SKM-1 treated with dmso at 0.1 percent for 144 hours (cell line): ENCODE data around the gene MX1.

Experiments used
- DNase-seq: peaks from one replicate; lab custom pipeline; 2025; ENCODE audit not compliant: unreplicated experiment; lab: John Stamatoyannopoulos, UW

Gene MX1

GRCh38 chr21:41431788-41432548, 5.9 kb downstream of the MX1 start:
- DNase-seq = no peak

GRCh38 chr21:41432562-41433460, 6.8 kb downstream of the MX1 start:
- no peak for DNase-seq

- DNase-seq = no peak
Measured at GRCh38 chr21:41433566-41433965, 7.5 kb downstream of the MX1 start.

GRCh38 chr21:41435706-41436105, 9.7 kb downstream of the MX1 start:
- no peak for DNase-seq

- no peak for DNase-seq
Measured at GRCh38 chr21:41437729-41438128, 11.7 kb downstream of the MX1 start.

GRCh38 chr21:41438425-41439113, 12.5 kb downstream of the MX1 start:
- no peak for DNase-seq

GRCh38 chr21:41439248-41439647, 13.2 kb downstream of the MX1 start:
- DNase-seq = no peak

- DNase-seq = no peak
Measured at GRCh38 chr21:41441546-41441945, 15.5 kb downstream of the MX1 start.

- DNase-seq = no peak
Measured at GRCh38 chr21:41442481-41443186, 16.6 kb downstream of the MX1 start.

GRCh38 chr21:41443562-41443961, 17.5 kb downstream of the MX1 start:
- DNase-seq = no peak

- no peak for DNase-seq
Measured at GRCh38 chr21:41444703-41445464, 18.8 kb downstream of the MX1 start.

- no peak for DNase-seq
Measured at GRCh38 chr21:41445465-41445862, 19.4 kb downstream of the MX1 start.

GRCh38 chr21:41446586-41446985, 20.5 kb downstream of the MX1 start:
- no peak for DNase-seq

- no peak for DNase-seq
Measured at GRCh38 chr21:41447356-41447755, 21.3 kb downstream of the MX1 start.

GRCh38 chr21:41449613-41450012, 23.6 kb downstream of the MX1 start:
- no peak for DNase-seq

- no peak for DNase-seq
Measured at GRCh38 chr21:41451753-41452676, 26.0 kb downstream of the MX1 start.

- no peak for DNase-seq
Measured at GRCh38 chr21:41453198-41453597, 27.2 kb downstream of the MX1 start.

- DNase-seq = no peak
Measured at GRCh38 chr21:41453761-41454160, 27.7 kb downstream of the MX1 start.

- DNase-seq = no peak
Measured at GRCh38 chr21:41458121-41458520, 32.1 kb downstream of the MX1 start.
